SH-SY5Y (cell line): ENCODE measurements around the gene PIKFYVE.

Source experiments
- GATA2 ChIP-seq: IDR thresholded peaks from 2 replicates; pipeline ENCODE4 v1.6.1; 2011; ENCODE audit warnings: mild to moderate bottlenecking, low read depth, low read length
- GATA3 ChIP-seq: IDR thresholded peaks from 2 replicates; pipeline ENCODE4 v1.6.1; 2011; ENCODE audit warnings: low read depth, mild to moderate bottlenecking, low read length, moderate library complexity

- no peak for TF ChIP-seq GATA3
- no peak for TF ChIP-seq GATA2
These were observed 140.7 kb downstream of the PIKFYVE start, which contains the start of gene PTH2R for GRCh38 chr2:208406474-208407451.
